Liver (tissue), 9 donors: ENCODE measurements around the gene KIRREL3. TPM values are rescaled to one million over a fixed set of nuclear protein-coding genes. Genes with fewer than 3 reads are reported as not detected.

Experiments
- DNase-seq: peaks from one replicate; pipeline ENCODE4 v3.0.0-alpha.2; 2017; ENCODE audit warnings: low spot score
- H3K27ac ChIP-seq, 2 donors: one replicate each; pipeline ENCODE4 v1.7.0; 2013; ENCODE audit warnings: inconsistent platforms in 2 of 2, low read length in 2 of 2, control low read depth in 1 of 2, low read depth in 1 of 2, mild to moderate bottlenecking in 1 of 2
- H3K27me3 ChIP-seq, 4 donors: one replicate each; pipeline versions ENCODE4 v1.6.1 to v1.7.0; 2013; ENCODE audit warnings: low read length in 3 of 4, inconsistent platforms in 1 of 4, mild to moderate bottlenecking in 1 of 4, moderate library complexity in 1 of 4; ENCODE audit not compliant: control insufficient read depth in 4 of 4, insufficient read depth in 4 of 4
- H3K36me3 ChIP-seq, 4 donors: one replicate each; pipeline versions ENCODE4 v1.6.1 to v1.7.0; 2013; ENCODE audit warnings: low read length in 3 of 4, mild to moderate bottlenecking in 3 of 4, low read depth in 1 of 4, moderate library complexity in 1 of 4; ENCODE audit not compliant: control insufficient read depth in 4 of 4, insufficient read depth in 3 of 4
- H3K4me1 ChIP-seq, 4 donors: one replicate each; pipeline versions ENCODE4 v1.6.1 to v1.7.0; 2013; ENCODE audit warnings: low read length in 3 of 4, mild to moderate bottlenecking in 3 of 4, moderate library complexity in 1 of 4; ENCODE audit not compliant: control insufficient read depth in 4 of 4, insufficient read depth in 4 of 4
- H3K4me3 ChIP-seq, 3 donors: one replicate each; pipeline versions ENCODE4 v1.6.1 to v1.7.0; 2013; ENCODE audit warnings: low read length in 3 of 3, control low read depth in 1 of 3, low read depth in 1 of 3, mild to moderate bottlenecking in 1 of 3
- H3K9ac ChIP-seq, 2 donors: one replicate each; pipeline ENCODE4 v1.7.0; 2013; ENCODE audit warnings: low read length in 2 of 2, mild to moderate bottlenecking in 2 of 2, moderate library complexity in 2 of 2, control low read depth in 1 of 2, low read depth in 1 of 2
- H3K9me3 ChIP-seq, 4 donors: one replicate each; pipeline versions ENCODE4 v1.6.1 to v1.7.0; 2013; ENCODE audit warnings: low read length in 3 of 4; ENCODE audit not compliant: control insufficient read depth in 4 of 4
- ATF3 ChIP-seq: IDR thresholded peaks from 2 replicates; pipeline ENCODE4 v1.6.1; 2016; ENCODE audit warnings: antibody characterized with exemption
- EGR1 ChIP-seq, 2 donors: IDR thresholded peaks; 2 replicates each; pipeline ENCODE4 v1.6.1; 2016 to 2018; ENCODE audit warnings: antibody characterized with exemption in 2 of 2, low read depth in 2 of 2
- FOXA1 ChIP-seq: IDR thresholded peaks from 2 replicates; pipeline ENCODE4 v1.6.1; 2016; ENCODE audit warnings: antibody characterized with exemption
- FOXA2 ChIP-seq: IDR thresholded peaks from 2 replicates; pipeline ENCODE4 v1.6.1; 2016; ENCODE audit warnings: antibody characterized with exemption
- GABPA ChIP-seq, 2 donors: IDR thresholded peaks in 1 of 2; conservative IDR thresholded peaks in 1 of 2; 2 replicates each; pipeline ENCODE4 v1.6.1; 2016; ENCODE audit warnings: antibody characterized with exemption in 2 of 2, mild to moderate bottlenecking in 1 of 2, moderate library complexity in 1 of 2
- HNF4A ChIP-seq, 2 donors: conservative IDR thresholded peaks; 2 replicates each; pipeline ENCODE4 v1.6.1; 2016; ENCODE audit warnings: antibody characterized with exemption in 2 of 2, mild to moderate bottlenecking in 2 of 2
- HNF4G ChIP-seq: IDR thresholded peaks from 2 replicates; pipeline ENCODE4 v1.6.1; 2016; ENCODE audit warnings: antibody characterized with exemption
- JUND ChIP-seq, 2 donors: IDR thresholded peaks; 2 replicates each; pipeline ENCODE4 v1.6.1; 2016; ENCODE audit warnings: antibody characterized with exemption in 2 of 2
- MAX ChIP-seq: IDR thresholded peaks from 2 replicates; pipeline ENCODE4 v1.6.1; 2016; ENCODE audit warnings: antibody characterized with exemption
- NR2F2 ChIP-seq: IDR thresholded peaks from 2 replicates; pipeline ENCODE4 v1.6.1; 2016; ENCODE audit warnings: antibody characterized with exemption
- RAD21 ChIP-seq, 2 donors: IDR thresholded peaks; 2 replicates each; pipeline ENCODE4 v1.6.1; 2016; ENCODE audit warnings: antibody characterized with exemption in 2 of 2, mild to moderate bottlenecking in 2 of 2
- REST ChIP-seq: IDR thresholded peaks from 2 replicates; pipeline ENCODE4 v1.6.1; 2016; ENCODE audit warnings: antibody characterized with exemption, mild to moderate bottlenecking
- RXRA ChIP-seq, 2 donors: IDR thresholded peaks; 2 replicates each; pipeline ENCODE4 v1.6.1; 2017 to 2018; ENCODE audit warnings: antibody characterized with exemption in 2 of 2, mild to moderate bottlenecking in 1 of 2
- SP1 ChIP-seq: IDR thresholded peaks from 2 replicates; pipeline ENCODE4 v1.6.1; 2018; ENCODE audit warnings: antibody characterized with exemption, mild to moderate bottlenecking
- TAF1 ChIP-seq: conservative IDR thresholded peaks from 2 replicates; pipeline ENCODE4 v1.6.1; 2016; ENCODE audit warnings: antibody characterized with exemption, mild to moderate bottlenecking
- YY1 ChIP-seq: IDR thresholded peaks from 2 replicates; pipeline ENCODE4 v1.6.1; 2016; ENCODE audit warnings: antibody characterized with exemption, mild to moderate bottlenecking
- ZBTB33 ChIP-seq: IDR thresholded peaks from 2 replicates; pipeline ENCODE4 v1.6.1; 2016; ENCODE audit warnings: antibody characterized with exemption
- WGBS: extraction: QIAGEN DNeasy Blood & Tissue Kit; methylation state at CpG from one replicate; pipeline ENCODE4 v1.1.7; 2013; 5-methylcytosine and 5-hydroxymethylcytosine counted together
- polyA plus RNA-seq, 2 donors: library from polyadenylated mRNA; stranded (reverse) in 1 of 2; unstranded in 1 of 2; fragments of 200-250 nt in 1 of 2; fragments of >200 nt in 1 of 2; fragmentation: Nextera tagmentation in 1 of 2; extraction: Ambion mirVana in 1 of 2; gene quantifications; one replicate each; pipeline versions ENCODE4 v1.2.1 to v1.2.3, GENCODE V29; 2013 to 2015
- total RNA-seq, 2 donors: library from RNA; depleted of rRNA; stranded (reverse); fragments of >200 nt; gene quantifications; one replicate each; pipeline ENCODE4 v1.2.3, GENCODE V29; 2014
- TF ChIP-seq, protein P1 (sequence below): fragments of 150-350 bp; IDR thresholded peaks from 2 replicates; pipeline ENCODE4 v1.5.1; 2017; ENCODE audit warnings: improper control_type of control experiment, low read depth, low read length; ENCODE audit not compliant: missing input control
- donor health status: healthy.
- donor health status: healthy.
- donor health status: healthy.
- donor health status: healthy.
- donor health status: healthy.

KIRREL3 gene
- total and polyA plus RNA-seq, 4 donors = 0.03 to 0.29 (median 0.08) TPM; not detected in 1

DNA sequence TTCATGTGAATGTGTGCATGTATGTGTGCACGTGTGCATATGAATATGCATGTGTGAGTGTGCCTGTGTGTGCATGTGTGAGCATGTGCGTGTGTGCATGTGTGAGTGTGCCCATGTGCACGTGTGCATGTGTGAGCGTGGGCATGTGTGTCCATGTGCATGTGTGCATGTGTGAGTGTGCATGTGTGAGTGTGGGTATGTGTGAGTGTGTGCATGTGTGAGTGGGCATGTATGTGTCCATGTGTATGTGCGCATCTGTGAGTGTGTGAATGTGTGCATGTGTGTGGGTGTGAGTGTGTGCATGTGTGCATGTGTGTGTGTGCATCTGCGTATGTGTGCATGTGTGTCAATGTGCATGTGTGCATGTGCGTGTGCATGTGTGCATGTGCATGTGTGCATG lies 550.4 kb downstream of the KIRREL3 start:
- no peak overlapping the region for H3K4me3 ChIP-seq
- WGBS = 87% methylated on average over 7 of the region's 7 CpGs
- no peaks in the 10 kb centered on the region for H3K9me3 ChIP-seq
- H3K27me3 ChIP-seq = no peaks in the 10 kb centered on the region
- no peak overlapping the region for H3K27ac ChIP-seq
- no peak overlapping the region for H3K9ac ChIP-seq
- TF ChIP-seq FOXA2 (no peak), MAX (no peak), TAF1 (no peak), FOXA1 (no peak), RXRA (IDR thresholded peaks at IDR 0.05) (no peak), HNF4A (conservative IDR thresholded peaks at IDR 0.05) (no peak)
- no peaks in the 10 kb centered on the region for H3K4me1 ChIP-seq
- no peak for DNase-seq
- no peaks in the 10 kb centered on the region for H3K36me3 ChIP-seq

DNA sequence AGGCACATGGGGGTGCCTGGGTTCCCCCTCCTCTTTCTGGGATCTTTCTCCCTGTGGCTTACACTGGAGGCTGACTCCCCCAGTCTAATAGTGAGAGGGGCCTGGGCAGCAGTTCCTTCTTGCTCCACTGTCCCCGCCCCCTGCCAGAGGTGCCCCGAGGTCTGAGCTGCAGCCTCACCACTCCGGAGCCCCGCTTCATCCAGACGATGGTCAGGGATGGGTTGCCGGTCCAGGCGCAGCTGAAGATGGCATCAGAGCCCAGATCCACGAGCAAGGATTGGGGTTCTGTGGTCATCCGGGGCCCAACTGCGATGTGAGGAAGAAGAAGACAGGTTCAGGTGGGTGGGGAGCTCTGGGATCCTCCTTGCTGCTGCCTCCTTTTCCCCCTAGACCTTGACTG lies 554.0 kb downstream of the KIRREL3 start:
- TF ChIP-seq ATF3 (no peak), ZBTB33 (no peak), NR2F2 (no peak), GABPA (IDR thresholded peaks at IDR 0.05 in 1 of 2, conservative IDR thresholded peaks at IDR 0.05 in 1 of 2) (no peak), TAF1 (no peak), YY1 (no peak), JUND (IDR thresholded peaks at IDR 0.05) (no peak), RAD21 (IDR thresholded peaks at IDR 0.05) (no peak), FOXA2 (no peak), SP1 (no peak), REST (no peak), HNF4G (no peak), HNF4A (conservative IDR thresholded peaks at IDR 0.05) (no peak), EGR1 (IDR thresholded peaks at IDR 0.05; ENCODE audit: low read depth in 2 of 2) (no peak), MAX (no peak)
- TF ChIP-seq, protein P1, sequence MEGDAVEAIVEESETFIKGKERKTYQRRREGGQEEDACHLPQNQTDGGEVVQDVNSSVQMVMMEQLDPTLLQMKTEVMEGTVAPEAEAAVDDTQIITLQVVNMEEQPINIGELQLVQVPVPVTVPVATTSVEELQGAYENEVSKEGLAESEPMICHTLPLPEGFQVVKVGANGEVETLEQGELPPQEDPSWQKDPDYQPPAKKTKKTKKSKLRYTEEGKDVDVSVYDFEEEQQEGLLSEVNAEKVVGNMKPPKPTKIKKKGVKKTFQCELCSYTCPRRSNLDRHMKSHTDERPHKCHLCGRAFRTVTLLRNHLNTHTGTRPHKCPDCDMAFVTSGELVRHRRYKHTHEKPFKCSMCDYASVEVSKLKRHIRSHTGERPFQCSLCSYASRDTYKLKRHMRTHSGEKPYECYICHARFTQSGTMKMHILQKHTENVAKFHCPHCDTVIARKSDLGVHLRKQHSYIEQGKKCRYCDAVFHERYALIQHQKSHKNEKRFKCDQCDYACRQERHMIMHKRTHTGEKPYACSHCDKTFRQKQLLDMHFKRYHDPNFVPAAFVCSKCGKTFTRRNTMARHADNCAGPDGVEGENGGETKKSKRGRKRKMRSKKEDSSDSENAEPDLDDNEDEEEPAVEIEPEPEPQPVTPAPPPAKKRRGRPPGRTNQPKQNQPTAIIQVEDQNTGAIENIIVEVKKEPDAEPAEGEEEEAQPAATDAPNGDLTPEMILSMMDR = no peak
- DNase-seq = no peak
- no peak overlapping the region for H3K9ac ChIP-seq
- no peaks in the 10 kb centered on the region for H3K4me1 ChIP-seq
- no peaks in the 10 kb centered on the region for H3K9me3 ChIP-seq
- H3K4me3 ChIP-seq = no peak overlapping the region
- H3K36me3 ChIP-seq = no peaks in the 10 kb centered on the region
- 77% methylated on average over 10 of the region's 10 CpGs for WGBS
- peaks cover 0 to 3% (median 0%) of the 10 kb centered on the region in 4 donors for H3K27me3 ChIP-seq
- no peak overlapping the region for H3K27ac ChIP-seq
